Middle frontal gyrus (tissue), 1 donor: Measurements from ENCODE around the gene SLC17A1.

Experiments used
- DNase-seq: peaks from one replicate; pipeline ENCODE4 v3.0.0-alpha.2; 2015; ENCODE audit warnings: low spot score; ENCODE audit errors: extremely low spot score

SLC17A1 gene

GRCh38 chr6:25831532-25832306, at the start of gene SLC17A1:
Gene SLC17A1, minus strand, starts transcription at chr6:25832052. Its CDS starts 1,495 bp downstream, at chr6:25830557.
- no peak for DNase-seq

- no peak for DNase-seq
These were observed 48.7 kb upstream of the SLC17A1 start for GRCh38 chr6:25880601-25881000.

GRCh38 chr6:25878721-25879322, 47.0 kb upstream of the SLC17A1 start:
- no peak for DNase-seq

- DNase-seq, result no peak
These were observed 44.2 kb upstream of the SLC17A1 start for GRCh38 chr6:25875926-25876602.

GRCh38 chr6:25875563-25875905, 43.7 kb upstream of the SLC17A1 start:
- DNase-seq, result no peak

- DNase-seq, result no peak
These were observed 43.1 kb upstream of the SLC17A1 start for GRCh38 chr6:25874822-25875562.

GRCh38 chr6:25874118-25874517, 42.3 kb upstream of the SLC17A1 start, which contains the start of gene SLC17A3:
Gene SLC17A3, minus strand, starts transcription at chr6:25874243. Its CDS starts 5,856 bp downstream, at chr6:25868387.
- no peak for DNase-seq

- DNase-seq, result no peak
These were observed 41.0 kb upstream of the SLC17A1 start for GRCh38 chr6:25872814-25873213.

- no peak for DNase-seq
These were observed 38.0 kb upstream of the SLC17A1 start for GRCh38 chr6:25869840-25870239.

- no peak for DNase-seq
These were observed 36.8 kb upstream of the SLC17A1 start for GRCh38 chr6:25868436-25869183.

- no peak for DNase-seq
These were observed 34.2 kb upstream of the SLC17A1 start for GRCh38 chr6:25866011-25866410.

GRCh38 chr6:25863360-25863759, 31.5 kb upstream of the SLC17A1 start:
- no peak for DNase-seq

- DNase-seq, result no peak
These were observed 30.3 kb upstream of the SLC17A1 start for GRCh38 chr6:25862199-25862598.

- DNase-seq, result no peak
These were observed 20.9 kb upstream of the SLC17A1 start for GRCh38 chr6:25852756-25853155.

GRCh38 chr6:25851961-25852360, 20.1 kb upstream of the SLC17A1 start:
- no peak for DNase-seq

GRCh38 chr6:25844518-25844917, 12.7 kb upstream of the SLC17A1 start:
- no peak for DNase-seq

GRCh38 chr6:25842526-25842925, 10.7 kb upstream of the SLC17A1 start:
- no peak for DNase-seq

GRCh38 chr6:25835442-25836283, 3.8 kb upstream of the SLC17A1 start:
- DNase-seq, result no peak

- no peak for DNase-seq
These were observed 3.1 kb upstream of the SLC17A1 start for GRCh38 chr6:25834950-25835349.

- no peak for DNase-seq
These were observed 1.3 kb upstream of the SLC17A1 start for GRCh38 chr6:25833136-25833535.
